ENCODE data around the gene HMGN2.

DNA sequence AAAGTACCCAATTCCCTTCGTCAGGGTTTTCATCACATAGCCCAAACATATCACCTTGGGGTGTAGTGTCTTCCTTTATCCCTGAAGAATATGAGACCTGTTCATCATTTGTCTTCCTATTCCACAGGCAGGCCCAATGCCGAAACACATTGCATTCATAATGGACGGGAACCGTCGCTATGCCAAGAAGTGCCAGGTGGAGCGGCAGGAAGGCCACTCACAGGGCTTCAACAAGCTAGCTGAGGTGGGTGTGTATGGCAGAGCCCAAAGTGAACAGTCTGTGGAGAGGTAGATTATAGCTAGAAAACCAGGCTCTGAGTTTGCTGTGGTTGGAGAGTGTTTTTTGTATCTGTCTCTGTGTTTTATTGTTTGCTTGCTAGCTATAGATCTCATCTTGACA is 34.2 kb upstream of the HMGN2 start:
- TF ChIP-seq, protein P1, sequence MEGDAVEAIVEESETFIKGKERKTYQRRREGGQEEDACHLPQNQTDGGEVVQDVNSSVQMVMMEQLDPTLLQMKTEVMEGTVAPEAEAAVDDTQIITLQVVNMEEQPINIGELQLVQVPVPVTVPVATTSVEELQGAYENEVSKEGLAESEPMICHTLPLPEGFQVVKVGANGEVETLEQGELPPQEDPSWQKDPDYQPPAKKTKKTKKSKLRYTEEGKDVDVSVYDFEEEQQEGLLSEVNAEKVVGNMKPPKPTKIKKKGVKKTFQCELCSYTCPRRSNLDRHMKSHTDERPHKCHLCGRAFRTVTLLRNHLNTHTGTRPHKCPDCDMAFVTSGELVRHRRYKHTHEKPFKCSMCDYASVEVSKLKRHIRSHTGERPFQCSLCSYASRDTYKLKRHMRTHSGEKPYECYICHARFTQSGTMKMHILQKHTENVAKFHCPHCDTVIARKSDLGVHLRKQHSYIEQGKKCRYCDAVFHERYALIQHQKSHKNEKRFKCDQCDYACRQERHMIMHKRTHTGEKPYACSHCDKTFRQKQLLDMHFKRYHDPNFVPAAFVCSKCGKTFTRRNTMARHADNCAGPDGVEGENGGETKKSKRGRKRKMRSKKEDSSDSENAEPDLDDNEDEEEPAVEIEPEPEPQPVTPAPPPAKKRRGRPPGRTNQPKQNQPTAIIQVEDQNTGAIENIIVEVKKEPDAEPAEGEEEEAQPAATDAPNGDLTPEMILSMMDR (IDR thresholded peaks at IDR 0.05; ENCODE audit: low read depth, low read length, missing input control): no peak
- TF ChIP-seq JUND (IDR thresholded peaks at IDR 0.05): no peak
- no peak for TF ChIP-seq YY1 (IDR thresholded peaks at IDR 0.05)
- no peak for TF ChIP-seq RAD21 (IDR thresholded peaks at IDR 0.05)
- no peak for TF ChIP-seq TAF1 (conservative IDR thresholded peaks at IDR 0.05)
- no peak for TF ChIP-seq FOXA2 (IDR thresholded peaks at IDR 0.05)
- TF ChIP-seq, protein P2, sequence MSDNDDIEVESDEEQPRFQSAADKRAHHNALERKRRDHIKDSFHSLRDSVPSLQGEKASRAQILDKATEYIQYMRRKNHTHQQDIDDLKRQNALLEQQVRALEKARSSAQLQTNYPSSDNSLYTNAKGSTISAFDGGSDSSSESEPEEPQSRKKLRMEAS (IDR thresholded peaks at IDR 0.05): no peak
- TF ChIP-seq, protein P3, sequence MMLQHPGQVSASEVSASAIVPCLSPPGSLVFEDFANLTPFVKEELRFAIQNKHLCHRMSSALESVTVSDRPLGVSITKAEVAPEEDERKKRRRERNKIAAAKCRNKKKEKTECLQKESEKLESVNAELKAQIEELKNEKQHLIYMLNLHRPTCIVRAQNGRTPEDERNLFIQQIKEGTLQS (IDR thresholded peaks at IDR 0.05): no peak
- TF ChIP-seq, protein P4, sequence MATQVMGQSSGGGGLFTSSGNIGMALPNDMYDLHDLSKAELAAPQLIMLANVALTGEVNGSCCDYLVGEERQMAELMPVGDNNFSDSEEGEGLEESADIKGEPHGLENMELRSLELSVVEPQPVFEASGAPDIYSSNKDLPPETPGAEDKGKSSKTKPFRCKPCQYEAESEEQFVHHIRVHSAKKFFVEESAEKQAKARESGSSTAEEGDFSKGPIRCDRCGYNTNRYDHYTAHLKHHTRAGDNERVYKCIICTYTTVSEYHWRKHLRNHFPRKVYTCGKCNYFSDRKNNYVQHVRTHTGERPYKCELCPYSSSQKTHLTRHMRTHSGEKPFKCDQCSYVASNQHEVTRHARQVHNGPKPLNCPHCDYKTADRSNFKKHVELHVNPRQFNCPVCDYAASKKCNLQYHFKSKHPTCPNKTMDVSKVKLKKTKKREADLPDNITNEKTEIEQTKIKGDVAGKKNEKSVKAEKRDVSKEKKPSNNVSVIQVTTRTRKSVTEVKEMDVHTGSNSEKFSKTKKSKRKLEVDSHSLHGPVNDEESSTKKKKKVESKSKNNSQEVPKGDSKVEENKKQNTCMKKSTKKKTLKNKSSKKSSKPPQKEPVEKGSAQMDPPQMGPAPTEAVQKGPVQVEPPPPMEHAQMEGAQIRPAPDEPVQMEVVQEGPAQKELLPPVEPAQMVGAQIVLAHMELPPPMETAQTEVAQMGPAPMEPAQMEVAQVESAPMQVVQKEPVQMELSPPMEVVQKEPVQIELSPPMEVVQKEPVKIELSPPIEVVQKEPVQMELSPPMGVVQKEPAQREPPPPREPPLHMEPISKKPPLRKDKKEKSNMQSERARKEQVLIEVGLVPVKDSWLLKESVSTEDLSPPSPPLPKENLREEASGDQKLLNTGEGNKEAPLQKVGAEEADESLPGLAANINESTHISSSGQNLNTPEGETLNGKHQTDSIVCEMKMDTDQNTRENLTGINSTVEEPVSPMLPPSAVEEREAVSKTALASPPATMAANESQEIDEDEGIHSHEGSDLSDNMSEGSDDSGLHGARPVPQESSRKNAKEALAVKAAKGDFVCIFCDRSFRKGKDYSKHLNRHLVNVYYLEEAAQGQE (IDR thresholded peaks at IDR 0.05): no peak

All from liver (tissue), 3 donors.